Measurements from ENCODE around the gene ASPSCR1. TPM values are rescaled to one million over a fixed set of nuclear protein-coding genes. Genes with fewer than 3 reads are reported as not detected.

Gene ASPSCR1
- total and polyA plus RNA-seq, 9 of the 15 experiments (the other 6 are each of a cell fraction or from before 2014, with no cell fraction given) = 0.90 to 36.9 (median 11.6) TPM

DNA sequence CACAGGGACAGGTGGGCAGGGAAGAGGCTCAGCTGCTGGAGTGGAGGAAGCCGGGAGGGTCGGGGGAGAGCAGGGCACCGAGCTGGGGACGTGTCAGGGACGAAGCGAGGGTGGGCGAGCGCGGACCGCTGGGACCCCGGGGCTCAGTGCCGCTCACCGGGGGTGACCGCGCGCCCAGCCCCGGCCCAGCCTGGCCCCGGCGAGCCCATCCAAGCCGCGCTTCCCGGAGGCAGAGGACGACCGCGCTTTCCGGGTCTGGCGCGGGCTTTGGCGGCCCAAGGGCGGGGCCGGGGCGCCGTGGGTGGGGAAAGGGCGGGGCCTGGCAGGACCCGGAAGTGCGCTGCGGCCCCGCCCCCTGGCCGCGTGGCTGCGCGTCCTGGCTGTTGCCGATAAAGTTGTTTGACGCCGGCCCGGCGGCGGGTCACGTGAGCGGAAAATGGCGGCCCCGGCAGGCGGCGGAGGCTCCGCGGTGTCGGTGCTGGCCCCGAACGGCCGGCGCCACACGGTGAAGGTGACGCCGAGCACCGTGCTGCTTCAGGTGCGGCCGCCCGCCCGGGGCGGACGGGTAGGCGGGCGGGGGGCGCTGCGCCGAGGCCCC is at the start of gene ASPSCR1 (continued):
- TF ChIP-seq, protein P1, sequence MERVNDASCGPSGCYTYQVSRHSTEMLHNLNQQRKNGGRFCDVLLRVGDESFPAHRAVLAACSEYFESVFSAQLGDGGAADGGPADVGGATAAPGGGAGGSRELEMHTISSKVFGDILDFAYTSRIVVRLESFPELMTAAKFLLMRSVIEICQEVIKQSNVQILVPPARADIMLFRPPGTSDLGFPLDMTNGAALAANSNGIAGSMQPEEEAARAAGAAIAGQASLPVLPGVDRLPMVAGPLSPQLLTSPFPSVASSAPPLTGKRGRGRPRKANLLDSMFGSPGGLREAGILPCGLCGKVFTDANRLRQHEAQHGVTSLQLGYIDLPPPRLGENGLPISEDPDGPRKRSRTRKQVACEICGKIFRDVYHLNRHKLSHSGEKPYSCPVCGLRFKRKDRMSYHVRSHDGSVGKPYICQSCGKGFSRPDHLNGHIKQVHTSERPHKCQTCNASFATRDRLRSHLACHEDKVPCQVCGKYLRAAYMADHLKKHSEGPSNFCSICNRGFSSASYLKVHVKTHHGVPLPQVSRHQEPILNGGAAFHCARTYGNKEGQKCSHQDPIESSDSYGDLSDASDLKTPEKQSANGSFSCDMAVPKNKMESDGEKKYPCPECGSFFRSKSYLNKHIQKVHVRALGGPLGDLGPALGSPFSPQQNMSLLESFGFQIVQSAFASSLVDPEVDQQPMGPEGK (CRISPR knock-in tag; IDR thresholded peaks at IDR 0.05; ENCODE audit: borderline replicate concordance) = no peak
- TF ChIP-seq, protein P2, sequence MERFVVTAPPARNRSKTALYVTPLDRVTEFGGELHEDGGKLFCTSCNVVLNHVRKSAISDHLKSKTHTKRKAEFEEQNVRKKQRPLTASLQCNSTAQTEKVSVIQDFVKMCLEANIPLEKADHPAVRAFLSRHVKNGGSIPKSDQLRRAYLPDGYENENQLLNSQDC (CRISPR knock-in tag; IDR thresholded peaks at IDR 0.05) = peak; percentile 78; the same call in 1 of the 2 replicates
- TF ChIP-seq, protein P3, sequence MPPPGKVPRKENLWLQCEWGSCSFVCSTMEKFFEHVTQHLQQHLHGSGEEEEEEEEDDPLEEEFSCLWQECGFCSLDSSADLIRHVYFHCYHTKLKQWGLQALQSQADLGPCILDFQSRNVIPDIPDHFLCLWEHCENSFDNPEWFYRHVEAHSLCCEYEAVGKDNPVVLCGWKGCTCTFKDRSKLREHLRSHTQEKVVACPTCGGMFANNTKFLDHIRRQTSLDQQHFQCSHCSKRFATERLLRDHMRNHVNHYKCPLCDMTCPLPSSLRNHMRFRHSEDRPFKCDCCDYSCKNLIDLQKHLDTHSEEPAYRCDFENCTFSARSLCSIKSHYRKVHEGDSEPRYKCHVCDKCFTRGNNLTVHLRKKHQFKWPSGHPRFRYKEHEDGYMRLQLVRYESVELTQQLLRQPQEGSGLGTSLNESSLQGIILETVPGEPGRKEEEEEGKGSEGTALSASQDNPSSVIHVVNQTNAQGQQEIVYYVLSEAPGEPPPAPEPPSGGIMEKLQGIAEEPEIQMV (tag; conservative IDR thresholded peaks at IDR 0.05; ENCODE audit: low read depth) = no peak
- TF ChIP-seq, protein P4, sequence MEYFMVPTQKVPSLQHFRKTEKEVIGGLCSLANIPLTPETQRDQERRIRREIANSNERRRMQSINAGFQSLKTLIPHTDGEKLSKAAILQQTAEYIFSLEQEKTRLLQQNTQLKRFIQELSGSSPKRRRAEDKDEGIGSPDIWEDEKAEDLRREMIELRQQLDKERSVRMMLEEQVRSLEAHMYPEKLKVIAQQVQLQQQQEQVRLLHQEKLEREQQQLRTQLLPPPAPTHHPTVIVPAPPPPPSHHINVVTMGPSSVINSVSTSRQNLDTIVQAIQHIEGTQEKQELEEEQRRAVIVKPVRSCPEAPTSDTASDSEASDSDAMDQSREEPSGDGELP (CRISPR knock-in tag; IDR thresholded peaks at IDR 0.05; ENCODE audit: borderline replicate concordance) = peak; percentile 82
- TF ChIP-seq COPS2 (conservative IDR thresholded peaks at IDR 0.05) (no peak), KAT2B (IDR thresholded peaks at IDR 0.05; ENCODE audit: low read depth, low read length) (no peak), NELFE (IDR thresholded peaks at IDR 0.05; ENCODE audit: insufficient read depth, insufficient read length) (no peak), PHF8 (IDR thresholded peaks at IDR 0.05; ENCODE audit: borderline replicate concordance, low read length) (peak; percentile 86; the same call in 1 of the 2 replicates), EHMT2 (IDR thresholded peaks at IDR 0.05) (no peak), RB1 (IDR thresholded peaks at IDR 0.05; ENCODE audit: low read depth) (peak; percentile 96), CHD1 (IDR thresholded peaks at IDR 0.05; ENCODE audit: low read length) (no peak), CREM (IDR thresholded peaks at IDR 0.05; ENCODE audit: low read depth) (peak; percentile 92), NRF1 (conservative IDR thresholded peaks at IDR 0.05 in 1 of 2, IDR thresholded peaks at IDR 0.05 in 1 of 2) (no peak; a peak in 2 of 4 replicates), TBP (optimal IDR thresholded peaks at IDR 0.05; ENCODE audit: low read depth, low read length) (peak; percentile 95), STAG1 (CRISPR knock-in tag; IDR thresholded peaks at IDR 0.05; ENCODE audit: borderline replicate concordance) (no peak), ZNF316 (IDR thresholded peaks at IDR 0.05) (no peak), POLR3A (IDR thresholded peaks at IDR 0.05; ENCODE audit: borderline replicate concordance, extremely low read depth, insufficient read depth, insufficient read length) (no peak), POLR2B (IDR thresholded peaks at IDR 0.05; ENCODE audit: low read depth, partially characterized antibody) (peak; percentile 51), EP300 (IDR thresholded peaks at IDR 0.05; ENCODE audit: low read length) (peak; percentile 49; the same call in 1 of the 2 replicates)
- TF ChIP-seq, protein P5, sequence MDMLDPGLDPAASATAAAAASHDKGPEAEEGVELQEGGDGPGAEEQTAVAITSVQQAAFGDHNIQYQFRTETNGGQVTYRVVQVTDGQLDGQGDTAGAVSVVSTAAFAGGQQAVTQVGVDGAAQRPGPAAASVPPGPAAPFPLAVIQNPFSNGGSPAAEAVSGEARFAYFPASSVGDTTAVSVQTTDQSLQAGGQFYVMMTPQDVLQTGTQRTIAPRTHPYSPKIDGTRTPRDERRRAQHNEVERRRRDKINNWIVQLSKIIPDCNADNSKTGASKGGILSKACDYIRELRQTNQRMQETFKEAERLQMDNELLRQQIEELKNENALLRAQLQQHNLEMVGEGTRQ (CRISPR knock-in tag; IDR thresholded peaks at IDR 0.05) = peak; percentile 97

Measured in K562 (cell line).